GM10266 (cell line): ENCODE data around the gene TEX36.

Experiments used
- DNase-seq: peaks from one replicate; pipeline ENCODE4 v3.0.0; 2012; ENCODE audit errors: extremely low spot score
- TF ChIP-seq, protein P1 (sequence below): IDR thresholded peaks from 2 replicates; pipeline ENCODE4 v1.5.1; 2012; ENCODE audit warnings: mild to moderate bottlenecking, low read depth; ENCODE audit not compliant: control insufficient read depth, insufficient read depth; ENCODE audit errors: missing control alignments

The TEX36 gene

DNA sequence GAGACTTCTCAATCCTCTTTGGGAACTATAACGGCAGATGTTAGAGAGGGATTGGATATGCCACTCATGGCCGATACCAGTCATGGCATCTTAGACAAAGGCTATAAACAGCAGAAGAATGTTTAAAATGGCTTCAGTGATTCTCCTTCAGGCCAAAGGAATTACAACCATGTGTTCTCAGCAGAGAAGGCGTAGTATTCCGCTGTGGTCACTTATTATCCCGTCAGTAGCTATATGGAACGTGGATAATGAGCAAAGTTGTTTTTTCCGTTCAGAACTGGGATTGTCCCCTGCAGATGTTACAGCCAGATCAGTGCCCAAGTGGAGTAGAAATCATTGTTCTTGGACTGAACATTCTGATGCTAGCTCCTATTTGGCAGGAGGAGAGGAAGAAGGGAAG is 43.1 kb downstream of the TEX36 start:
- no peak for DNase-seq
- TF ChIP-seq, protein P1, sequence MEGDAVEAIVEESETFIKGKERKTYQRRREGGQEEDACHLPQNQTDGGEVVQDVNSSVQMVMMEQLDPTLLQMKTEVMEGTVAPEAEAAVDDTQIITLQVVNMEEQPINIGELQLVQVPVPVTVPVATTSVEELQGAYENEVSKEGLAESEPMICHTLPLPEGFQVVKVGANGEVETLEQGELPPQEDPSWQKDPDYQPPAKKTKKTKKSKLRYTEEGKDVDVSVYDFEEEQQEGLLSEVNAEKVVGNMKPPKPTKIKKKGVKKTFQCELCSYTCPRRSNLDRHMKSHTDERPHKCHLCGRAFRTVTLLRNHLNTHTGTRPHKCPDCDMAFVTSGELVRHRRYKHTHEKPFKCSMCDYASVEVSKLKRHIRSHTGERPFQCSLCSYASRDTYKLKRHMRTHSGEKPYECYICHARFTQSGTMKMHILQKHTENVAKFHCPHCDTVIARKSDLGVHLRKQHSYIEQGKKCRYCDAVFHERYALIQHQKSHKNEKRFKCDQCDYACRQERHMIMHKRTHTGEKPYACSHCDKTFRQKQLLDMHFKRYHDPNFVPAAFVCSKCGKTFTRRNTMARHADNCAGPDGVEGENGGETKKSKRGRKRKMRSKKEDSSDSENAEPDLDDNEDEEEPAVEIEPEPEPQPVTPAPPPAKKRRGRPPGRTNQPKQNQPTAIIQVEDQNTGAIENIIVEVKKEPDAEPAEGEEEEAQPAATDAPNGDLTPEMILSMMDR = no peak

- DNase-seq = no peak
- TF ChIP-seq, protein P1 = no peak
These were observed 44.4 kb downstream of the TEX36 start for GRCh38 chr10:125638555-125638954.

GRCh38 chr10:125637496-125637895 is 45.5 kb downstream of the TEX36 start:
- DNase-seq = no peak
- TF ChIP-seq, protein P1 = no peak

- DNase-seq = no peak
- TF ChIP-seq, protein P1 = no peak
These were observed 48.4 kb downstream of the TEX36 start for GRCh38 chr10:125634606-125635005.

- no peak for DNase-seq
- TF ChIP-seq, protein P1 = no peak
These were observed 49.4 kb downstream of the TEX36 start for GRCh38 chr10:125633517-125633999.

- no peak for DNase-seq
- TF ChIP-seq, protein P1 = no peak
These were observed 51.2 kb downstream of the TEX36 start for GRCh38 chr10:125631806-125632205.

DNA sequence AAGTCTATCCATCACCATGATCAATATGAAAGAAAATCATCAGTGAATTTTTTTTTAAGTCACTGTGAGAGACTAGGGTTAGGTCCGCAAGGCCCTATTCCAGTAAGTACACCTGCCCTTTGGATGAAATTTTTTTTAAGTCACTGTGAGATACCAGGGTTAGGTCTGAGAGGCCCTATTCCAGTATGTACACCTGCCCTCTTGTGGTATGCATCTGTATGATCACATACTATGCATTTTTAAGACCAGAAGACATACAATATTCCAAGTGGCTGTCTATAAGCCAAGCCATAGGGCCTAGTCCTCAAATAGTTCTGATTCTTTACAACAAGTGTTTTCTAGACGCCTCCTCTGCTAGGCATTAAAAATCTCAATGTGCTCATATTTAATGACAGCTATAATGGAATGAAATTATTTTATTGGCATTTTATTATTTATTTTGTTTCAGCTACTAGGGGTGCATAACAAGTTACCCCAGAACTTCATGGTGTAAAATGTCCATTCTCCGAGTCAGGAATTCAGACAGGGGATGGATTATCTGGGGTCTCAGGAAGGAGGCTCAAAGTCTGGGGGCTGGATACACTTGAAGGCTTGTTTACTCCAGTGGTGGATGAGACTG is 53.1 kb downstream of the TEX36 start:
- peak; percentile 23 for DNase-seq
- TF ChIP-seq, protein P1 = peak; percentile 33
